Fibroblast of lung (primary cell): ENCODE results near the gene DICER1. TPM values are rescaled to one million over a fixed set of nuclear protein-coding genes. Genes with fewer than 3 reads are reported as not detected.

Experiments
- DNase-seq, 2 donors: peaks; one replicate each; pipeline versions ENCODE4 v3.0.0 to v3.0.0-alpha.2; 2010; ENCODE audit warnings: low read depth in 2 of 2
- H2AFZ ChIP-seq: 2 replicates; pipeline ENCODE4 v1.5.1; 2012; ENCODE audit warnings: low read length, control low read depth, inconsistent platforms
- H3K27ac ChIP-seq: 2 replicates; pipeline ENCODE4 v1.5.1; 2011; ENCODE audit warnings: low read length, control low read depth; ENCODE audit not compliant: insufficient read depth
- H3K27me3 ChIP-seq: 2 replicates; pipeline ENCODE4 v1.5.1; 2011; ENCODE audit warnings: mild to moderate bottlenecking, low read length; ENCODE audit not compliant: control insufficient read depth, insufficient read depth
- H3K36me3 ChIP-seq: 2 replicates; pipeline ENCODE4 v1.5.1; 2011; ENCODE audit warnings: low read length; ENCODE audit not compliant: control insufficient read depth, insufficient read depth
- H3K4me1 ChIP-seq: 2 replicates; pipeline ENCODE4 v1.5.1; 2011; ENCODE audit warnings: low read length; ENCODE audit not compliant: control insufficient read depth, insufficient read depth; ENCODE audit errors: extremely low read depth
- H3K4me2 ChIP-seq: 2 replicates; pipeline ENCODE4 v1.5.1; 2011; ENCODE audit warnings: low read length, control low read depth; ENCODE audit not compliant: insufficient read depth; ENCODE audit errors: extremely low read depth
- H3K4me3 ChIP-seq, 4 experiments: fragments of 200-600 bp in 1 of 4; sonication (generic) in 1 of 4; replicated peaks in 1 of 4; 2 replicates each; pipeline ENCODE4 v1.5.1; 2011 to 2016; ENCODE audit warnings: low read length in 4 of 4, low read depth in 3 of 4, mild to moderate bottlenecking in 3 of 4, control low read depth in 2 of 4, inconsistent platforms in 1 of 4, mixed read lengths in 1 of 4; ENCODE audit not compliant: insufficient read depth in 1 of 4; ENCODE audit errors: control extremely low read depth in 1 of 4
- H3K79me2 ChIP-seq: 2 replicates; pipeline ENCODE4 v1.5.1; 2012; ENCODE audit warnings: mild to moderate bottlenecking, low read length, inconsistent platforms; ENCODE audit not compliant: control insufficient read depth, insufficient read depth
- H3K9ac ChIP-seq: 2 replicates; pipeline ENCODE4 v1.5.1; 2011; ENCODE audit warnings: mild to moderate bottlenecking, low read length, control low read depth; ENCODE audit not compliant: insufficient read depth
- H3K9me3 ChIP-seq: 2 replicates; pipeline ENCODE4 v1.5.1; 2012; ENCODE audit warnings: low read depth, low read length; ENCODE audit not compliant: control insufficient read depth, insufficient read depth
- H4K20me1 ChIP-seq: 2 replicates; pipeline ENCODE4 v1.5.1; 2011; ENCODE audit warnings: low read length; ENCODE audit not compliant: control insufficient read depth, insufficient read depth; ENCODE audit errors: extremely low read depth
- EZH2 ChIP-seq: IDR thresholded peaks from 2 replicates; pipeline ENCODE4 v1.5.1; 2012; ENCODE audit warnings: low read length, control low read depth, mild to moderate bottlenecking; ENCODE audit errors: missing control alignments
- polyA plus RNA-seq, 2 donors: library from polyadenylated mRNA; depleted of rRNA in 1 of 2; stranded (reverse) in 1 of 2; unstranded in 1 of 2; fragments of >200 nt; gene quantifications; 2 replicates each; pipeline ENCODE4 v1.2.1, GENCODE V29; 2011 to 2012; ENCODE audit warnings: missing spikeins in 1 of 2
- total RNA-seq: library from RNA; depleted of rRNA; stranded (reverse); fragments of >200 nt; gene quantifications from 2 replicates; pipeline ENCODE4 v1.2.1, GENCODE V29; 2014
- TF ChIP-seq, protein P1 (sequence below), 2 donors: IDR thresholded peaks in 1 of 2; conservative IDR thresholded peaks in 1 of 2; 1 replicate in 1 of 2; 2 replicates in 1 of 2; pipeline ENCODE4 v1.5.1; 2011 to 2012; ENCODE audit warnings: low read length in 2 of 2, control low read depth in 1 of 2, inconsistent platforms in 1 of 2, low read depth in 1 of 2, mild to moderate bottlenecking in 1 of 2

Gene DICER1
- total and polyA plus RNA-seq, 2 donors (not counting 1 experiment from before 2014, with no cell fraction given) = 20.3 to 28.7 TPM

DNA sequence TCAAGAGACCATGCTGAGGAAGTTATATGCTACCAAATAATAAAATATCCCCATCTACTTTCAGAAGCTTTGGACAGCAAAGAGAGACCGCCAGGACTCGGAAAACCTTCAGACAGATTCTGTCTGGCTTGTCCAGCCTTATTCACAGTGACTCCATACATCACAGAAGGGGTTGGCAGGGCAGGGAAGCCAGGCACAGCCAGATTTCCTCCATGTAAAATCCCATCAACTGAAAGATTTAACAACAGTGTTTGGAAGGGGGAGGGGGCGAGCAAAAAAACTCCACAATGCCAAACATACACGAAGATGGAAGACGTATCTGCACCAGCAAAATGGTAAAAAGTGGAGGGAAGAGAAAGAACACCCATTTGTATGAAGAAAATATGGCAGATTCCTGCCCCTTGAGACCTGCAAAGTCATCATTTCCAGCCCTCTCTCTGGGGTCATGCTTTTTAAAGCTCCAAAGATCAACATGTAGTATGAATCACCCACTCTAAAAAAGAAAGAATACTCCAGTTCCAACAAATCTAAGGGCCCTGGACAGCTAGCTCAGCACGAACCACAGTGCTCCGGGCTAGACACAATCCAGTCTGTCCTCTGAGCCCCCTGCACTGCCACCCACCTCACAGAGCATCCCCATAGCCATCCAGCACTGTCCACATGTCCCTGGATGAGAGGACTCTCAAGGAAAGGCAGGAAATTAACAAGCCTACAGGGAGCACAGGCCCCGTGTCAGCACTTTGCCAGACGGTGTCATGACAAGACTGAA, 116.4 kb downstream of the DICER1 start:
- Histone ChIP-seq H3K36me3 (no peaks in the 10 kb centered on the region), H3K79me2 (no peaks in the 10 kb centered on the region), H3K9me3 (no peaks in the 10 kb centered on the region), H3K4me1 (no peaks in the 10 kb centered on the region), H3K27me3 (no peaks in the 10 kb centered on the region), H3K4me2 (peak overlapping the region; percentile 13), H3K4me3 (no peak overlapping the region), H3K27ac (no peak overlapping the region), H4K20me1 (no peaks in the 10 kb centered on the region), H2AFZ (no peak overlapping the region), H3K9ac (no peak overlapping the region)
- no peak for TF ChIP-seq EZH2
- TF ChIP-seq, protein P1, sequence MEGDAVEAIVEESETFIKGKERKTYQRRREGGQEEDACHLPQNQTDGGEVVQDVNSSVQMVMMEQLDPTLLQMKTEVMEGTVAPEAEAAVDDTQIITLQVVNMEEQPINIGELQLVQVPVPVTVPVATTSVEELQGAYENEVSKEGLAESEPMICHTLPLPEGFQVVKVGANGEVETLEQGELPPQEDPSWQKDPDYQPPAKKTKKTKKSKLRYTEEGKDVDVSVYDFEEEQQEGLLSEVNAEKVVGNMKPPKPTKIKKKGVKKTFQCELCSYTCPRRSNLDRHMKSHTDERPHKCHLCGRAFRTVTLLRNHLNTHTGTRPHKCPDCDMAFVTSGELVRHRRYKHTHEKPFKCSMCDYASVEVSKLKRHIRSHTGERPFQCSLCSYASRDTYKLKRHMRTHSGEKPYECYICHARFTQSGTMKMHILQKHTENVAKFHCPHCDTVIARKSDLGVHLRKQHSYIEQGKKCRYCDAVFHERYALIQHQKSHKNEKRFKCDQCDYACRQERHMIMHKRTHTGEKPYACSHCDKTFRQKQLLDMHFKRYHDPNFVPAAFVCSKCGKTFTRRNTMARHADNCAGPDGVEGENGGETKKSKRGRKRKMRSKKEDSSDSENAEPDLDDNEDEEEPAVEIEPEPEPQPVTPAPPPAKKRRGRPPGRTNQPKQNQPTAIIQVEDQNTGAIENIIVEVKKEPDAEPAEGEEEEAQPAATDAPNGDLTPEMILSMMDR (conservative IDR thresholded peaks at IDR 0.05 in 1 of 2, IDR thresholded peaks at IDR 0.05 in 1 of 2; ENCODE audit: low read depth in 1 of 2, low read length in 2 of 2) = no peak
- no peak for DNase-seq

DNA sequence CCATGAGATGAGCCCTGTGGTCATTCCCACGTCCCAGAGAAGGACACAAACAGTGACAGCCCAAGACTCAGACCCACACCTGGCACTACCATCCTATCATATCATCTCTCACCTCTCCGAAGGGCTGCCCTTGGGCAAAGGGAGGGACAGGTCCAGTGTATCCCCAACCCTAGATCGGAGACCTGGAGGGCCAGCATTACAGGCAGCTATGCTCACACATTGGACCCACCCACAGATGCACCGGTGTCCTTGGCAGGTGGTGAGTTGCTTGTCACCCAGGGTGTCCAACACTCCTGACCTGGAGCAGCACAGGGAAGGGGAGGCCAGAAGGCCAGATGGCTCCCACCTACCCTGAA, 117.4 kb downstream of the DICER1 start:
- no peaks in the 10 kb centered on the region for H3K36me3 ChIP-seq
- no peaks in the 10 kb centered on the region for H3K27me3 ChIP-seq
- no peak overlapping the region for H2AFZ ChIP-seq
- H3K79me2 ChIP-seq = no peaks in the 10 kb centered on the region
- no peak overlapping the region for H3K27ac ChIP-seq
- no peak for TF ChIP-seq EZH2
- TF ChIP-seq, protein P1 (conservative IDR thresholded peaks at IDR 0.05 in 1 of 2, IDR thresholded peaks at IDR 0.05 in 1 of 2; ENCODE audit: low read depth in 1 of 2, low read length in 2 of 2) = no peak
- H3K4me3 ChIP-seq = no peak overlapping the region
- no peak for DNase-seq
- H3K9ac ChIP-seq = no peak overlapping the region
- no peaks in the 10 kb centered on the region for H3K9me3 ChIP-seq
- H3K4me1 ChIP-seq = no peaks in the 10 kb centered on the region
- H4K20me1 ChIP-seq = no peaks in the 10 kb centered on the region
- no peak overlapping the region for H3K4me2 ChIP-seq

DNA sequence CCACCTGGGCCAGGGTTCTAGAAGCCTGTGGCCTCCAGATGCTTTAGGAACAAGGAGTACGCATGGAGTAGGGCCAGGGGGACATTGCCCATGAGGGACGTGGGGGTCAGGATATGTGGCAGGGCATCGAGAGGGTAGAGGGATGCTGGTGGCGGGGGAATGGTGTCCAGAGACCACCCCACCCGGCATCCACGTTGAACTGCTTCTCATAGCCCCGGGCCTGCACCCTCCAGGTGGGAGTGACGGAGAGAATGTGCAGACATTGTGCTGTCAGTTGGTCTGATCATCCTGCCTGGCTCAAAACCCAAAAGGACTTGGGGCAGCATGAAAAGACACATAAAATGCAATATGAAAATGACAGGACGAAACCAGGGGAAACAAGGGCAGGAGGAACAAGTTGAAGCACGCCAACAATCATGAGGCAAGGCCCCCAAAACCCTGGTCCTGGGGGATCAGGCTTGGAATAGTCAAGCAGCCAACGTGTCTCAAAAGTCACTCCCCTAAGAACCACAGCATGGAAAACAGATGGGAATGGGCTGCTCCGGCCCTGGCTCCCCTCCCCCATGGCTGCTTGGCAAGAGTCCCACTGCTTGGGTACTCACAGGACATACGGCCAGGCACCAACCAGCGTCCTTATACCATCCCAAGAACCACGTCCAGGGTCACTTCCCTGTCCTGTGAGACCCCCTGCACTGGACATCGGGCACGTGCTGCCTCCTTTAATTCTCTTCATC, 117.9 kb downstream of the DICER1 start:
- no peak overlapping the region for H3K4me2 ChIP-seq
- no peaks in the 10 kb centered on the region for H3K36me3 ChIP-seq
- H3K27me3 ChIP-seq = no peaks in the 10 kb centered on the region
- TF ChIP-seq, protein P1 (conservative IDR thresholded peaks at IDR 0.05 in 1 of 2, IDR thresholded peaks at IDR 0.05 in 1 of 2; ENCODE audit: low read depth in 1 of 2, low read length in 2 of 2) = no peak
- TF ChIP-seq EZH2 = no peak
- DNase-seq = no peak
- no peaks in the 10 kb centered on the region for H3K4me1 ChIP-seq
- no peaks in the 10 kb centered on the region for H3K79me2 ChIP-seq
- H3K27ac ChIP-seq = no peak overlapping the region
- no peak overlapping the region for H3K4me3 ChIP-seq
- no peaks in the 10 kb centered on the region for H3K9me3 ChIP-seq
- H3K9ac ChIP-seq = no peak overlapping the region
- no peak overlapping the region for H2AFZ ChIP-seq
- no peaks in the 10 kb centered on the region for H4K20me1 ChIP-seq
